Measurements from ENCODE around the gene EXD2. TPM values are rescaled to one million over a fixed set of nuclear protein-coding genes. Genes with fewer than 3 reads are reported as not detected.

EXD2 gene
- total and polyA plus RNA-seq, 2 experiments from 2014 or later: 10.3 to 23.3 TPM

Small RNA genes lying within 50 kb of the gene (small RNA-seq; reads per million reads assigned to genes)
- not detected for gene RF00019 (ENCODE audit: low replicate concordance)

Other genes starting within 250 kb of the EXD2 start
- gene ACTN1, start 212.2 kb upstream of the EXD2 start, total RNA-seq (2014; rRNA removed; shearing (Covaris generic)): 257 and 280 TPM in 2 replicates
- 121 and 129 TPM in 2 replicates for gene ACTN1, start 212.2 kb upstream of the EXD2 start, polyA plus RNA-seq (2016; fragmentation: Nextera tagmentation; extraction: Ambion mirVana)
- 15.2 and 15.7 TPM in 2 replicates for gene DCAF5, start 38.4 kb upstream of the EXD2 start, total RNA-seq (2014; rRNA removed; shearing (Covaris generic))
- 12.5 and 14.0 TPM in 2 replicates for gene DCAF5, start 38.4 kb upstream of the EXD2 start, polyA plus RNA-seq (2016; fragmentation: Nextera tagmentation; extraction: Ambion mirVana)
- gene GALNT16, start 68.7 kb downstream of the EXD2 start, total RNA-seq (2014; rRNA removed; shearing (Covaris generic)): 2.9 and 5.3 TPM in 2 replicates
- 0.90 and 1.5 TPM in 2 replicates for gene GALNT16, start 68.7 kb downstream of the EXD2 start, polyA plus RNA-seq (2016; fragmentation: Nextera tagmentation; extraction: Ambion mirVana)
- gene ERH, start 206.8 kb downstream of the EXD2 start, total RNA-seq (2014; rRNA removed; shearing (Covaris generic)): 188 and 325 TPM in 2 replicates
- 545 and 597 TPM in 2 replicates for gene ERH, start 206.8 kb downstream of the EXD2 start, polyA plus RNA-seq (2016; fragmentation: Nextera tagmentation; extraction: Ambion mirVana)
- 48.1 and 49.1 TPM in 2 replicates for gene SLC39A9, start 207.2 kb downstream of the EXD2 start, total RNA-seq (2014; rRNA removed; shearing (Covaris generic))
- gene SLC39A9, start 207.2 kb downstream of the EXD2 start, polyA plus RNA-seq (2016; fragmentation: Nextera tagmentation; extraction: Ambion mirVana): 16.4 and 17.7 TPM in 2 replicates

Measured in GM23338 (cell line).